Kidney (tissue), 14 donors: ENCODE measurements around the gene ZNF787. TPM values are rescaled to one million over a fixed set of nuclear protein-coding genes. Genes with fewer than 3 reads are reported as not detected.

Experiments
- DNase-seq, 5 donors: peaks; one replicate each; pipeline ENCODE4 v3.0.0-alpha.2; 2013 to 2020
- FAIRE-seq: peaks from 2 replicates; lab custom pipeline; 2012; peaks lifted over from hg19 to GRCh38; lab: Jason Lieb, UNC
- H3K27ac ChIP-seq, 2 donors: one replicate each; pipeline ENCODE4 v1.7.0; 2013; ENCODE audit warnings: low read depth in 2 of 2, low read length in 2 of 2, inconsistent platforms in 1 of 2
- H3K27me3 ChIP-seq: one replicate; pipeline ENCODE4 v1.7.1; 2013; ENCODE audit warnings: low read length, inconsistent platforms; ENCODE audit not compliant: control insufficient read depth, insufficient read depth
- H3K36me3 ChIP-seq, 3 donors: one replicate each; pipeline versions ENCODE4 v1.7.0 to v1.7.1; 2013; ENCODE audit warnings: low read length in 3 of 3, control low read depth in 1 of 3, inconsistent platforms in 1 of 3; ENCODE audit not compliant: insufficient read depth in 3 of 3, control insufficient read depth in 2 of 3
- H3K4me1 ChIP-seq, 3 donors: one replicate each; pipeline versions ENCODE4 v1.7.0 to v1.7.1; 2013; ENCODE audit warnings: low read length in 3 of 3, inconsistent platforms in 1 of 3, low read depth in 1 of 3; ENCODE audit not compliant: control insufficient read depth in 2 of 3, insufficient read depth in 2 of 3
- H3K4me3 ChIP-seq, 3 donors: one replicate each; pipeline versions ENCODE4 v1.7.0 to v1.8.1; 2013; ENCODE audit warnings: low read length in 3 of 3, control low read depth in 1 of 3, inconsistent platforms in 1 of 3
- H3K9ac ChIP-seq, 3 donors: one replicate each; pipeline versions ENCODE4 v1.7.0 to v1.7.1; 2013; ENCODE audit warnings: low read length in 3 of 3, control low read depth in 1 of 3, inconsistent platforms in 1 of 3
- H3K9me3 ChIP-seq, 3 donors: one replicate each; pipeline versions ENCODE4 v1.7.0 to v1.7.1; 2013; ENCODE audit warnings: low read length in 3 of 3, control low read depth in 1 of 3, inconsistent platforms in 1 of 3; ENCODE audit not compliant: control insufficient read depth in 2 of 3, insufficient read depth in 1 of 3
- intact Hi-C: fragments of 100-400 bp; cut with DNase I; formaldehyde crosslinking; loops from one replicate; pipeline ENCODE4 v1.11.1; 2022
- polyA plus RNA-seq: library from polyadenylated mRNA; stranded (reverse); fragments of 350-450 nt; fragmentation: Illumina TruSeq; extraction: RNeasy Lipid Tissue Mini Kit (QIAGEN cat#74804); gene quantifications from one replicate; pipeline ENCODE4 v1.2.3, GENCODE V29; 2014; ENCODE audit warnings: low read depth, low replicate concordance; ENCODE audit not compliant: insufficient read depth
- total RNA-seq: library from RNA; stranded (reverse); fragmentation: NEBNext Ultra II Directional; extraction: Animal tissue kit (Norgen Biotek cat#: 25700); gene quantifications from one replicate; pipeline ENCODE4 v1.2.1, GENCODE V29; 2021
- TF ChIP-seq, protein P1 (sequence below): IDR thresholded peaks from 3 replicates; pipeline ENCODE4 v1.5.1; 2012; ENCODE audit warnings: mild to moderate bottlenecking, moderate library complexity, borderline replicate concordance; ENCODE audit not compliant: insufficient read depth; ENCODE audit errors: extremely low read depth
- donor health status: control.
- donor health status: control.
- donor health status: control.
- donor health status: control.
- donor health status: control.
- donor health status: DM: yes; HTN: yes; CAD: no.
- donor health status: Normal renal cell carcinoma (clear cell type).

The ZNF787 gene
- total and polyA plus RNA-seq, 2 donors from 2014 or later: 23.0 to 31.9 TPM

- no peak overlapping the region for H3K9ac ChIP-seq
- FAIRE-seq (no peak), DNase-seq (no peak)
- intact Hi-C loops: loop anchor here (10.0 kb wide), 1 partner anchor 95 kb away; the partner anchor contains the start of gene GALP
- no peaks in the 10 kb centered on the region for H3K36me3 ChIP-seq
- H3K27me3 ChIP-seq: no peaks in the 10 kb centered on the region
- H3K4me3 ChIP-seq: no peak overlapping the region
- H3K9me3 ChIP-seq: no peaks in the 10 kb centered on the region
- TF ChIP-seq, protein P1, sequence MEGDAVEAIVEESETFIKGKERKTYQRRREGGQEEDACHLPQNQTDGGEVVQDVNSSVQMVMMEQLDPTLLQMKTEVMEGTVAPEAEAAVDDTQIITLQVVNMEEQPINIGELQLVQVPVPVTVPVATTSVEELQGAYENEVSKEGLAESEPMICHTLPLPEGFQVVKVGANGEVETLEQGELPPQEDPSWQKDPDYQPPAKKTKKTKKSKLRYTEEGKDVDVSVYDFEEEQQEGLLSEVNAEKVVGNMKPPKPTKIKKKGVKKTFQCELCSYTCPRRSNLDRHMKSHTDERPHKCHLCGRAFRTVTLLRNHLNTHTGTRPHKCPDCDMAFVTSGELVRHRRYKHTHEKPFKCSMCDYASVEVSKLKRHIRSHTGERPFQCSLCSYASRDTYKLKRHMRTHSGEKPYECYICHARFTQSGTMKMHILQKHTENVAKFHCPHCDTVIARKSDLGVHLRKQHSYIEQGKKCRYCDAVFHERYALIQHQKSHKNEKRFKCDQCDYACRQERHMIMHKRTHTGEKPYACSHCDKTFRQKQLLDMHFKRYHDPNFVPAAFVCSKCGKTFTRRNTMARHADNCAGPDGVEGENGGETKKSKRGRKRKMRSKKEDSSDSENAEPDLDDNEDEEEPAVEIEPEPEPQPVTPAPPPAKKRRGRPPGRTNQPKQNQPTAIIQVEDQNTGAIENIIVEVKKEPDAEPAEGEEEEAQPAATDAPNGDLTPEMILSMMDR: no peak
- H3K27ac ChIP-seq: no peak overlapping the region
- H3K4me1 ChIP-seq: peaks cover 0 to 8% (median 0%) of the 10 kb centered on the region in 3 donors
Measured at GRCh38 chr19:56079609-56080008, 41.5 kb downstream of the ZNF787 start.

DNA sequence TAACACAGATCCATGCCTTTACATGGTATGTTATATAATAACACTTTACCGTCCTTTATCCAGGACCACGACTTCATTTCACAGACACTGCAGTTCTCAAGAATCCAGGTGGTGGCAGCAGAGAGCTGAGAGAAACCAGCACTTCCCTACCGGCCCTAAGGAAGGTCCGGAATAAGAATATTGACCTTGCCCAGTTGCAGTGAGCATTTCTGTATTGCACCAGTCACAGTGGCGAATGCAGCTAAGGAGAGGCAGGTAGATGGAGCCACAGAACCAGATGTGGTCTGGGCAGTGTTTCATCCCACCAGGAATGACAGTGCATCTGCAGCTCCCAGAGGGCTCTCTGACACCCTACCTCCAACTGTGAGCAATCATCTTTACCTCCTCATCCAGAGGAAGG lies 44.6 kb downstream of the ZNF787 start:
- no peaks in the 10 kb centered on the region for H3K27me3 ChIP-seq
- H3K36me3 ChIP-seq: no peaks in the 10 kb centered on the region
- intact Hi-C loops: loop anchor here (10.0 kb wide), 1 partner anchor 98 kb away; the partner anchor contains the start of gene GALP
- TF ChIP-seq, protein P1: peak; percentile 85
- no peak overlapping the region for H3K9ac ChIP-seq
- FAIRE-seq: peak; percentile 25
- peak in 3 of 5 donors; percentile 63 to 73 (median 68) for DNase-seq
- H3K27ac ChIP-seq: no peak overlapping the region
- H3K4me3 ChIP-seq: no peak overlapping the region
- H3K4me1 ChIP-seq: peaks cover 0 to 8% (median 0%) of the 10 kb centered on the region in 3 donors
- no peaks in the 10 kb centered on the region for H3K9me3 ChIP-seq

DNA sequence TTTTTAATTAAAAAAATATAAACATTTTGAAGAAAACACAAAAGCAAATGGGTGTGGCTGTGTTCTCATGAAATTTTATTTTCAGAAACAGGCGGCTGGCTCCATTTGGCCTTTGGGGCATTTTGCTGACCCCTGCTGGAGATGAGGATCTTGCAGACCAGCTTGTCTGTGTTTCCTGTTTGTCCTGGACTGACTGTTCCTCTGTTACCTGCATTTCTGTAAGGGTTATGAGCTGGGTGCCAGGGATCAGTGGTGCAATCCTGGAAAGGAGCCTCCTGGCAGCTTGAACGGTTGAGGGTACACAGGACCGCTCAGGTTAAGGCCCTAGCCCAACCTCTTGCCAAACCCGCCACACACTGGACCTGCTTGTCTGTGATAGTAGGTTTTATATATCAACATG lies 49.9 kb downstream of the ZNF787 start:
- no peaks in the 10 kb centered on the region for H3K9me3 ChIP-seq
- H3K27me3 ChIP-seq: no peaks in the 10 kb centered on the region
- H3K27ac ChIP-seq: no peak overlapping the region
- H3K4me3 ChIP-seq: no peak overlapping the region
- TF ChIP-seq, protein P1: peak; percentile 2
- H3K9ac ChIP-seq: no peak overlapping the region
- intact Hi-C loops: loop anchor here (10.0 kb wide), 1 partner anchor 104 kb away; the partner anchor contains the start of gene GALP
- FAIRE-seq (no peak), DNase-seq (no peak)
- peaks cover 0 to 5% (median 0%) of the 10 kb centered on the region in 3 donors for H3K4me1 ChIP-seq
- H3K36me3 ChIP-seq: no peaks in the 10 kb centered on the region
